ENCODE results near the gene BBLN. TPM values are rescaled to one million over a fixed set of nuclear protein-coding genes. Genes with fewer than 3 reads are reported as not detected.
"Not testable (repeated sequence)": the region's sequence is repeated elsewhere in the genome, so short reads cannot be mapped to it uniquely, and the experiment has no call there.

The BBLN gene
- total RNA-seq, 1 experiment from 2014 or later, result 146 TPM

- peak; percentile 69 for DNase-seq (ENCODE audit: low spot score)
Measured at GRCh38 chr9:128162215-128163026, 2.4 kb downstream of the BBLN start.

DNA sequence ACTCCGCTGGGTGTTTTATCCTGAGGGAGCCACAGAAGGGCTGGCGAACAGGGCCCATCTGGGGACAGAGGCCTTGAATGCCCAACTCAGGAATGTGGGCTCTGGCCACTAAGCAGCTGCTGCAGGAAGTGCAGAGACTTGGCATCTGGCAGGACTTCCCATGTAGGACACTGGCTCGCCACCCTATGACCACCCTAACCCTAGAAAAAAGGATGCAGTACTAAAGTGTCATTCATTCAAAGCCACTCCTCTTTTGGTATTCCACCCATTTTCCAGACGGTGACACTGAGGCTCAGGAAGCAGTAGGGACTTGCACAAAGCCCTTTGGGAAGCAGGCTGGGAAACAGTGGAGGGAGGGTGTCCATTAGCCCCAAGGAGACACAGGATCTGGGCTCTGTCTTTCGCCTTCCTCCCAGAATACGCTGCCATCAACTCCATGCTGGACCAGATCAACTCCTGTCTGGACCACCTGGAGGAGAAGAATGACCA is 3.0 kb downstream of the BBLN start:
- DNase-seq (ENCODE audit: low spot score), result no peak

- no peak for DNase-seq (ENCODE audit: low spot score)
Measured at GRCh38 chr9:128163523-128164306, 3.6 kb downstream of the BBLN start.

DNA sequence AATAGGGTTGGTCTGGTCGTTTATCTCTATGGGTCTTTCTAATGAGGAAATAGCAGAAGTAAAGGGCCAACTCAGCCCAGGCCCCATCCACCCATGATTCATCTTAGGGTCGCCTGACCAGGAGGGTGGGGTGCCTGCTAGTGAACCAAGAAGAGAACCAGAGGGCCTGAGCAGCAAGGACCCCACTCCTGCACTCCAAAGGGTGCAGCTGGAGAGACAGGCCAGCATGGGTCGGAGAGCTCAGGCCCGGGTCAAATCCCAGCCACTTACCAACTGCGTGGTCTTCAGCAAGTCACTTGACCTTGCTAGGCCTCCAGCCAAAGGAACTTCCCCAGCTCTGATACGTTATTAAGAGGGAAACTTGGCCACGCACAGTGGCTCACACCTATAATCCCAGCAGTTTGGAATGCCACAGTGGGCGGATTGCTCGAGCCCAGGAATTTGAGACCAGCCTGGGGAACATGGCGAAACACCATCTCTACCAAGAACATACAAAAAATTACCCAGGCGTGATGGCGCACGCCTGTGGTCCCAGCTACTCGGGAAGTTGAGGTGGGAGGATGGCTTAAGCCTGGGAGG is 4.3 kb downstream of the BBLN start:
- DNase-seq (ENCODE audit: low spot score), result no peak

GRCh38 chr9:128166169-128166568 is 6.1 kb downstream of the BBLN start:
- no peak for DNase-seq (ENCODE audit: low spot score)

- DNase-seq (ENCODE audit: low spot score), result no peak
Measured at GRCh38 chr9:128167209-128167608, 7.1 kb downstream of the BBLN start.

- no peak for DNase-seq (ENCODE audit: low spot score)
Measured at GRCh38 chr9:128168731-128169308, 8.8 kb downstream of the BBLN start.

DNA sequence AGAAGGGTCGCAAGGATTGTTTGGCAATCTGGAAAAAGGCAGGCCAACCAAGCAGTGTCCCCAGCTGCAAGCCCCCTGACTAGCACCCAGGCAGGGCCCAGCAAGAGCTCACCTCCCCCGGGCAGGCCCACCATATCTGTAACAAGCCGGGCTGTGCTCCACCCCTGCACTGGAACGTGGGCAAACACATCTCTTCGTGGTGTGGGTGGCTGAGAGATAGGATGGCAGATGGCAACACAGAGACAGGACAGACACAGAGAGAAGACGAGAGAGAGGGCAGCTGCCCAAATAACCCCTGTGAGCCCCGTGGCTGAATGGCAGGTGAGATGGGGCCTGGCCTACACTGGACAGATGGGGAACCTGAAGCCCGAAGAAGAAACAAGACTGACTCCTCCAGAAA is 9.4 kb downstream of the BBLN start:
- DNase-seq (ENCODE audit: low spot score), result no peak

- DNase-seq (ENCODE audit: low spot score), result no peak
Measured at GRCh38 chr9:128169925-128170324, 9.9 kb downstream of the BBLN start.

DNA sequence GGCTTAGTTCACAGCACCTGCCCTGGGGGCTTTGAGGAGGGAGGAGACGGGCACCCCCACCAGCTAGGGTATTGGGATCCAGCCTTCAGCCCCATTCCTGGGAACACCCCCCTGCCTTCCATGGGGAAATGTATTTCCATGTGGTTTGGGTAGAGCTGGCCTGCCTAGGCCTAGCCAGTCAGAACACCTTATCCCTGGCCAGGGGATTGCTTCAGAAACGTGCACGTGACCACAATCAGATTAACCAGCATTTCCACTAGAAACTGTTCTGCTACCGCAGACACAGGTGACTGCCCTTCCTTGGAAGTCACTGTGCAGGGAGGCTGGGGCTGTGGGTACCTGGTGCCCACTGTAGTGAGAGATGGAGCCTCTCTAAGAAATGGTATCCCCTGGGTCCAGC is 14.0 kb downstream of the BBLN start:
- DNase-seq (ENCODE audit: low spot score), result no peak

- no peak for DNase-seq (ENCODE audit: low spot score)
Measured at GRCh38 chr9:128175102-128175563, 15.1 kb downstream of the BBLN start.

GRCh38 chr9:128175726-128176125 is 15.7 kb downstream of the BBLN start:
- DNase-seq (ENCODE audit: low spot score), result no peak

DNA sequence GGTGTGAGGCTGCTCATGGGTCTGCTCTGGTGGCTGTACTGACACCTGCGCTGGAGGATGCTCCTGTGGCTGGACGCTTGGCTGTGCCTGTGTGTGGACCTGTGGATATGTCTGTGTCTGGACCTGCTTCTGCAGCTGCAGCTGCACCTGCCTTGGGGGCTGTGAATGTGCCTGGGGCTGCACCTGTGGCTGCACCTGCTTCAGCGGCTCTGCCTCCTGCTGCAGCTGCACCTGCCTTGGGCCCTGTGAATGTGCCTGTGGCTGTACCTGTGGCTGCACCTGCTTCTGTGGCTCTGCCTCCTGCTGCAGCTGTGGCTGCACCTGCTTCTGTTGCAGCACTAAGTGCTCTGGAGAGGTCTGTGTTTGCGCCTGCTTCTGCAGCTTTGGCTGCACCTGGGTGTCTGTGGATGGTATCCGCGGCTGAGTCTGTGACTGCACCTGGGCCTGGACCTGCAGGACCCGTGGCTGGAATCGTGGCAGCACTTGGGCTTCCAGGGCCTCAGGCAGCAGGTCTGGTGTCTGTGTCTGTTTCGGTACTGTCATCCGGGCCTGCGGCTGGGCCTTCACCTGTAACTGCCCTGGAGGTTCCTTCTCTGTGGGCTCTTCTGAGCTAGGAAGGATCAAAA is 18.9 kb downstream of the BBLN start:
- DNase-seq (ENCODE audit: low spot score), result no peak

DNA sequence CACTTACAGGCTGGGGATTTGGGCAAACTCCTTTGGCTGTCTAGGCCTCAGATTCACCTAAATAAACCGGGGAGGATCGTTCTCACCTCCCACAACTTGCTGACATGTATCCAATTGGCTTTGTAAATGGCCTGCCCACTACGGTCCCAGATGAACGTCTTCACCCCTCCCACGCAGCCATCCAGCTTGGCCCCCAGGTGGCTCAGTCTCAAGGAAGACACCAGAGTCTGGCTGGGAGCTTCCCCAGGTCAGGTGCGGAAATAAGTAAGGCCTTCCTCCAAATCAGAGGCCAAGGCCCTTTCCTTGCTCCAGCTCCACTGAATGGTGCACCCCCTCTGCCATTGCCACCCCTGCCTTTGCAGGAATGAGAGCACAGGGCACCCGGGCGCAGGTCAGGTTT is 19.9 kb downstream of the BBLN start:
- no peak for DNase-seq (ENCODE audit: low spot score)

GRCh38 chr9:128180447-128180846 is 20.4 kb downstream of the BBLN start:
- no peak for DNase-seq (ENCODE audit: low spot score)

DNA sequence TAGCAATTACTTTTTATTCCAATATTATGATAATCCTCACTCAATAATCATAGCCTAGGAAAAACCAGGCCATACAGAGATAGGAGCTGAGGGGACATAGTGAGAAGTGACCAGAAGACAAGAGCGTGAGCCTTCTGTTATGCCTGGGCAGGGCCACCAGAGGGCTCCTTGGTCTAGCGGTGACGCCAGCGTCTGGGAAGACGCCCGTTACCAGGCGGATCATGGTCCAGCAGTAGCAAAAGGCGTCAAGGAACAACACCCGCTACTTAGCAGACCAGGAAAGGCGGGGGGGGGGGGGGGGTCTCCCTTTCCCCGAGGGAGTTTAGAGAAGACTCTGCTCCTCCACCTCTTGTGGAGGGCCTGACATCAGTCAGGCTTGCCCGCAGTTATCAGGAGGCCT is 21.4 kb downstream of the BBLN start:
- not testable (repeated sequence) for DNase-seq (ENCODE audit: low spot score)

DNA sequence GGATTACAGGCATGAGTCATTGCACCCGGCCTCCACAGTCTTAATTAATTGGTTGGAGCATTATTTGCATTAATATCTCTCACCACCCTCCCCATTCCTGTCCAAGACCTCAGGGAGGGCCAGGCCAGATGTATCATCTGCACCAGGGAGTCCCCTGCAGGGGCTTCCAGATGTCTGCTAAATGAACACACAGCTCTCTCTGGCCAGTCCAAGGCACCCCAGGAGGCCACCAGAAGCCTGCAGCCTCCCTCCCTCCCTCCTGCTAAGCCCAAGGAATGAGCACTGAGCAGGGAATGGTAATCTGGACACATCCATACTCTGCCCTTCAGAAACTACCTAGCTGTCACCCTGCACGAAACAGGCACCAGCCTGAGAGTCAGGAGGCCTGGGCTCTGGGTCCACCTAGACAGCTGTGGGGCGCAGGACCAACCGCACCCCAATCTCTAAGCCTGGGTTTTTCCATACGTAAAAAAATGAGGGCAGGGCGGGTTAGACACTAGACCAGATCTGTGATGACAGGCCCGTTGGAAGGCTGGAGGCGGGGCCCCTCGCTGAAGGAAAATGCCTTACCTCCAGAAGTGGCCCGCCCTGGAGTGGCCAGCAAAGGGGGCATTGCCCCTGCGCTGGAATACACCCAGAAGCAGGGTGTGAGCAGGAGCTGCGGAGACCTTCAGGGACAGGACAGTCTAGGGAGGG is 23.0 kb downstream of the BBLN start:
- DNase-seq (ENCODE audit: low spot score), result no peak

- no peak for DNase-seq (ENCODE audit: low spot score)
Measured at GRCh38 chr9:128185979-128186965, 26.2 kb downstream of the BBLN start.

- no peak for DNase-seq (ENCODE audit: low spot score)
Measured at GRCh38 chr9:128187361-128187760, 27.3 kb downstream of the BBLN start.

DNA sequence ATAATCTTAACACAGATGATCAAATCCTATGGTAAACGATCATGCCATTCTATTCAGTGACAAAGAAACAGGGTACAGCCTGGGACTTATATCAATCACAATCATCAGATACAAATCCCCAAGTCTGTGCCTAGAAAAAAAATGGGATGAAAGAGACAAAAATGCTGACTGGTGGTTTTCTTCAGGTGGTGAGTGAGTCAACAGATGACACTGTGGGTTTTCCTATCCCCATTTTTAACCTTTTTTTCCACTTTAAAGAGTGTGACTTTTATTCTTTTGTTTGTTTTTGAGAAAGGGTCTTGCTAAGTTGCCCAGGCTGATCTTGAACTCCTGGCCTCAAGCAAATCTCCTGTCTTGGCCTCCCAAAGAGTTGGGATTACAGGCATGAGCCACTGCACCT is 28.1 kb downstream of the BBLN start:
- no peak for DNase-seq (ENCODE audit: low spot score)
